GM06990 (cell line): ENCODE data around the gene EGR4.

ENCODE experiments used
- DNase-seq: peaks from one replicate; pipeline ENCODE4 v3.0.0-alpha.2; 2011; ENCODE audit not compliant: insufficient read length; ENCODE audit errors: extremely low read depth
- H3K27me3 ChIP-seq: replicated peaks from 2 replicates; pipeline ENCODE4 v1.6.0; 2011; ENCODE audit warnings: low read length; ENCODE audit not compliant: control insufficient read depth, insufficient read depth
- H3K36me3 ChIP-seq: 2 replicates; pipeline ENCODE4 v1.5.1; 2011; ENCODE audit warnings: low read length; ENCODE audit not compliant: control insufficient read depth, insufficient read depth
- H3K4me3 ChIP-seq: replicated peaks from 2 replicates; pipeline ENCODE4 v1.5.1; 2011; ENCODE audit warnings: low read depth, mild to moderate bottlenecking, control low read depth, low read length
- CTCF ChIP-seq: IDR thresholded peaks from 2 replicates; pipeline ENCODE4 v1.5.1; 2011; ENCODE audit warnings: low read length, control low read depth, mild to moderate bottlenecking, inconsistent platforms; ENCODE audit not compliant: insufficient read depth, poor library complexity, severe bottlenecking

Gene EGR4

GRCh38 chr2:73292906-73293533 is 328 bp downstream of the EGR4 start:
- no peaks in the 10 kb centered on the region; the same call in none of the 2 replicates for H3K27me3 ChIP-seq
- H3K36me3 ChIP-seq: no peaks in the 10 kb centered on the region
- DNase-seq: peak; percentile 32
- peak overlapping the region; percentile 67 for H3K4me3 ChIP-seq
- TF ChIP-seq CTCF: peak; percentile 8

GRCh38 chr2:73292316-73292905 is 937 bp downstream of the EGR4 start:
- Histone ChIP-seq H3K4me3 (no peak overlapping the region), H3K27me3 (no peaks in the 10 kb centered on the region; the same call in none of the 2 replicates), H3K36me3 (no peaks in the 10 kb centered on the region)
- no peak for TF ChIP-seq CTCF
- peak; percentile 18 for DNase-seq

GRCh38 chr2:73291461-73292315 is 1.7 kb downstream of the EGR4 start:
- DNase-seq: no peak
- H3K27me3 ChIP-seq: no peaks in the 10 kb centered on the region; the same call in none of the 2 replicates
- TF ChIP-seq CTCF: no peak
- H3K4me3 ChIP-seq: 0 out of 2 replicates have a peak overlapping the region, but pooled peaks have one; percentile 5
- H3K36me3 ChIP-seq: no peaks in the 10 kb centered on the region

GRCh38 chr2:73291093-73291460 is 2.3 kb downstream of the EGR4 start:
- no peak for TF ChIP-seq CTCF
- Histone ChIP-seq H3K4me3 (no peak overlapping the region), H3K27me3 (no peaks in the 10 kb centered on the region; the same call in none of the 2 replicates), H3K36me3 (no peaks in the 10 kb centered on the region)
- DNase-seq: peak; percentile 68

- peak; percentile 28 for DNase-seq
- peak; percentile 82 for TF ChIP-seq CTCF
- Histone ChIP-seq H3K27me3 (no peaks in the 10 kb centered on the region; the same call in none of the 2 replicates), H3K36me3 (no peaks in the 10 kb centered on the region), H3K4me3 (no peak overlapping the region)
Observed at GRCh38 chr2:73290049-73290839, 3.1 kb downstream of the EGR4 start.
